ENCODE results near the gene LAMTOR1.
"Not testable (repeated sequence)": the region's sequence is repeated elsewhere in the genome, so short reads cannot be mapped to it uniquely, and the experiment has no call there.

The LAMTOR1 gene

DNA sequence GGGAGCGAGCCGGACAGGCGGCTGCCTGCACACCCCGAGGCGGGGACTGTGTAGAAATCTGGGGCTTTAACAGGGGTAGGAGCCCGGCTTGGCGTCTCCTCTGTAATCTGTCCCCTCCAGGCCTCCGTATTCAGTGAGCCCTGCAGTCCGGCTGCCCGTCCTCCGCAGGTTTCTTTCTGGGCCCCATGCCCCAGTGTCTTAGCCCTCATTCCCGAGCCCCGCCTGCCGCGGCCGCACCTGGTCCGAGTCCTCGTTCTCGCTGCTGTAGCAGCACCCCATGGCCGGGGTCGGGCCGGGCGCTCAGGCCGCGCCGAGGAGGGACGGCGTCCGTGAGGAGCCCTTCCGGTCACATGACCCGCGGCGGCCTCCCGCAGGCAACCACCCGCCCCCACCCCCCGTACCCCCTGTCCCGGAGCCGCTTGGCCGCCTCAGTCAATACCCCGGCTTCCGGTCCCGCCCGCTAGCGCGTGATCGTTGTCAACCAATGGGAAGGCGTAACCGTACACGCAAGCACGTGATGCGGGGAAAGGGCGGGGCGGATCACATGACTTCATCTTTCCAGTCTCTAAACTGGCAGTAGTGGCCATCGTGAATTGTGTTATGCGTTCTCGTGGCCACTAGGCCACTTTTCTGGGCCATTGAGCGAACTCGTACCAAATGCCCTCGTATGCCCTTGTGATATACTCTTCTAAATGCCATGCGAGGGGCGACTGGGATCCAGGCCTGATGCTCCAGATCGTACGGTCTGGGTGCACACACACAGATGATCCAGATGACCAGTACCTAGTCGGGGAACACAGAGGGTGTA is at the start of gene LAMTOR1:
TSS of gene LAMTOR1 (minus strand) at position 352 of the 808 bp plus-strand sequence. CDS start at position 279, 73 bp downstream.
- peak; percentile 99 for DNase-seq (ENCODE audit: low spot score)

DNA sequence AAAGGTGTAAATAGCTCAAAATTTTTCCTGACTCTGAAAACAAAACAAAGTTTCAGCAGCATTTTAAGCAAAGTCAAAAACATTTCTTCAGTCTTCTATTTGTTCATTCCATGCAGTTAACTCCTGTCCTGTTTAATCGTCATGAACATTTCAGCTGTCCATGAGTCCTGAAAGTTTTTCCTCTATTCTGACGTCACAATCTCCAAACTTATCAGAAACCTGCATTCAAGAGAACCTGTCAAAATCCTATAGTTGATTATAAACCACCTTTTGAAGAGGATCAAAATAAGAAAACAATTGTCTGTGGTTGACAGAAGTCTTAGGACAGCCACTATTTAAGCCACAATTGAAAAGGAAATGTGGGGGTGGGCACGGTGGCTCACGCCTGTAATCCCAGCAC is 47.8 kb upstream of the LAMTOR1 start:
- no peak for DNase-seq (ENCODE audit: low spot score)

DNA sequence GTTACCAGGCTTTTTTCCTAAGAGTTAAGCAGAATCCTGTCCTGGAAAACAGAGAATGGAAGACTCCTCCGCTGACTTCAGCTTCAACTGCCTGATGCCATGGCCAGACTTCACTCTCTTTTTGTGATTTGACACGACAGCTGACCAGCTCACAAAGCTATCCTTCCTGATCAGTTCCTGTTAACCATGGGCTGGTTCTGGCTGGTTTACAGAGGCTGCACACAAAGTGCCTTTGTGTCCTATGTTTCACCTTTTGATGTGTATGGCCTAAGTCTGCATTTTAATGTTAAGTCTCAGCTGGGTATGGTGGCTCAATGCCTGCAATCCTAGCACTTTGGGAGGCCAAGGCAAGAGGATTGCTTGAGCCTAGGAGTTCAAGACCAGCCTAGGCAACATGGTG is 43.5 kb upstream of the LAMTOR1 start:
- no peak for DNase-seq (ENCODE audit: low spot score)

DNA sequence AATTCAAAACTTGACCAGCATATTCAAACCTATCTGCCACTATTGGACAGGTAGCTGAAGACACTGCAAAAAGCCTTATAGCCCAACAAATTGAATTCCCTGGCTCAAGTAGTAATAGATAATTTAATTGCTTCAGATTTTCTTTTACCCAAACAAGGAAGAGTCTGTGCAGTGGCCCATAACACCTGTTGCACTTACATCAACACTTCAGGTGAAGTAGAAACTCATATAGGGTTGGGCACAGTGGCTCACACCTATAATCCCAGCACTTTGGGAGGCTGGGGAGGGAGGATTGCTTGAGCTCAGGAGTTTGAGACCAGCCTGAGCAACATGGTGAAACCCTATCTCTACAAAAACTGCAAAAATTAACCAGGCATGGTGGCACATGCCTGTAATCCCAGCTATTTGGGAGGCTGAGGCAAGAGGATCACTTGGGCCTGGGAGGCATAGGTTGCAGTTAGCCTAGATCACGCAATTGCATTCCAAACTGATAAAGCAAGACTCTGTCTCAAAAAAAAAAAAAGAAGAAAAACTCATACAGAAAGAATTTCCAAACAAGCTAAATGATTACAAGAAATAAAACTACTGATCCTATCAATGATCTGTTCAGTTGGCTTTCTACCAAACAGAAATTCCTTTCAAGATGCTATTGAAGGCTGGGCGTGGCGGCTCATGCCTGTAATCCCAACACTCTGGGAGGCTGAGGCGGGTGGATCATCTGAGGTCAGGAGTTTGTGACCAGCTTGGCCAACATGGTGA is 41.9 kb upstream of the LAMTOR1 start:
- DNase-seq (ENCODE audit: low spot score) = no peak

DNA sequence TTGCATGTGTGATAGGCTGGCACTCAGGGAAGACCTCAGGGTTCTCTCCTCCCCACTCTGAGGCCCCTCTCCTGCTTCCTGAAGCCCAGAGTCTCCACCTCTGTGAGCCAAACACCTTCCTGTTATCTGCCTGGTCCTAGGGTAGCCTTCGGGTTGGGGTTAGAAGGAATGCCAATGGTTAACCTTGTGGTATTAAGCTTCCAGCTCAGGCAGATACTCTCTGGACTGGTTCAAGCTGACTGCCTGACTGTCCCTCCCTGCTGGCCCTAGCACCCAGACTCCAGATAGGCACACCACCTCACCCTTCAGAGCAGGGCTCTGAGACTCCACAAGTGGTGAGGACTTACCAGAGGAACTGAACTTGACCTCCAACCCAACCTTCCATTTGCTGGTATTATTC is 39.4 kb upstream of the LAMTOR1 start:
- DNase-seq (ENCODE audit: low spot score) = not testable (repeated sequence)

DNA sequence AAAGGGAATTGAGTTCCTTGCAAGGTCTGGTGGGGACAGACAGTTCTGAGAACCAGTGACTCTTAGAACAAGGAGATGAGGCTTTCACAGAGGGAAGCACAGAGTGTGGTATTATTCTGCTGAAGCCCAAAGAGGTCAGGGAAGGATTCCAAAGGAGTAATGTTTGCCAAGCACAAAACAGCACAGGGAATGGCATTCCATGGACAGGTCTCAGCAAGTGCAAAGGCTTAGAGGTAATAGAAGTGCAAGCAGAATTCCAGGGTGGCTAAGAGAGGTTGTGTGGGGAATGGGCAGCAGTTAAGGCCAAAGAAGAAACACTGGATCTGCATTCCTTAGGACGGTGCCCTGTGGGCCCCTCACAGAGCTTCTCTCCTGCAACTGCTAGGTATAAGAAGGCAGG is 39.0 kb upstream of the LAMTOR1 start:
- DNase-seq (ENCODE audit: low spot score) = not testable (repeated sequence)

DNA sequence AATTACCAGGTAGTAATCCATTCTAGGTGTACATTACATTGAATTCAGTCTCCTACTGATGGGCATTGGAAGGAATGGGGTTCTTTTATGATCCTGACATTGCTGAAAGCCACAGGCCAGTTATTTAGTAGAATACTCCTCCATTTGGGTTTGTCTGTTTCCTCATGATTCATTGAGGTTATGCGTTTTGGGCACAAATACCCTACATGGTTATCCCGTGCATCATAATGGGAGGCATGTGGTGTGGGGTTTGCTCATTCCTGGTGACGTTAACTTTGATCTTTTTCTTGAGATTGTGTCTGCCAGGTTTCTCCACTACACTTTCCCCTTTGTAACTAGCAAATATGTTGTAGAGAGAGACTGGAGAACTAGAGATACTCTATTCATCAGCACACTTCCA is 38.0 kb upstream of the LAMTOR1 start:
- no peak for DNase-seq (ENCODE audit: low spot score)

DNA sequence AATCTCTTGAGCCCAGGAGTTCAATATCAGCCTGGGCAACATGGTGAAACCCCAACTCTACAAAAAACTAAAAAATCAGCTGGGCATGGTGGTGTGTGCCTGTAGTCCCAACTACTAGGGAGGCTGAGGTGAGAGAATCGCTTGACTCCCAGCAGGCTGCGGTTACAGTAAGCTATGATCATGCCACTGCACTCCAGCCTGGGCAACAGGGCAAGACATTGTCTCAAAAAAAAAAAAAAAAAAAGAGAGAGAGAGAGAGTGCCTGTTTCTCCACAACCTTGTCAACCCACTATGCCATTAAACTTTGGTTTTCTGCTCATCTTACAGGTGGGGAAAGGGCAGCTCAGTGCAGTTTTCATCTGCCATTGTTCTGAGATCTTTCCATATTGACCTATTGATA is 37.6 kb upstream of the LAMTOR1 start:
- no peak for DNase-seq (ENCODE audit: low spot score)

DNA sequence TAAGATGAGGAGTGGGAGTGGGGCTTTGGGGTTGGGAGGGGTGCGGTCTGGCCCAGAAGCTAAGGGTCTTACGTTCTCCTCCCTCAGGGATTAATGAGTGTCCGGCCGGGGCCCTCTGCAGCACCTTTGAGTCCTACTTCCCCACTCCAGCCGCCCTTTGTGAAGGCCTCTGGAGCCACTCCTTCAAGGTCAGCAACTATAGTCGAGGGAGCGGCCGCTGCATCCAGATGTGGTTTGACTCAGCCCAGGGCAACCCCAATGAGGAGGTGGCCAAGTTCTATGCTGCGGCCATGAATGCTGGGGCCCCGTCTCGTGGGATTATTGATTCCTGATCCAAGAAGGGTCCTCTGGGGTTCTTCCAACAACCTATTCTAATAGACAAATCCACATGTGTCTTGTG is 36.4 kb upstream of the LAMTOR1 start:
- DNase-seq (ENCODE audit: low spot score) = no peak

DNA sequence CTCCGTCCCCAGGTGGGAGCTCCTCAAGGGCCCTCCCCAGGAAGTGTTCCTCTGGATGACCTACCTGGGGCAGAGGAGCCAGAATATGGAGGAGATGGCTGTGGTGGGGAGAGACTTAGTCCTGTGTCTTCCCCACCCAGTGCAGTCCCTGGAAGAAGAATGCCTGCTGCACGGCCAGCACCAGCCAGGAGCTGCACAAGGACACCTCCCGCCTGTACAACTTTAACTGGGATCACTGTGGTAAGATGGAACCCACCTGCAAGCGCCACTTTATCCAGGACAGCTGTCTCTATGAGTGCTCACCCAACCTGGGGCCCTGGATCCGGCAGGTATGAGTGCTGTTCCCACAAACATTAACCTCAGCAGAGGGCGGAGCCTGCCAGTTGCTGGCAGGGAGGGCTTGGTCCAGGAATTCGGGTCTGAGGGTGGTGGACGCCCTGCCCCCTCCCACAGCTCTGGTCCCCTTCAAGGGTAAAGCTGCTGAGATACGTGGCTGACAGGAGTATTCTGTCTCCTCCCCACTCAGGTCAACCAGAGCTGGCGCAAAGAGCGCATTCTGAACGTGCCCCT is 35.8 kb upstream of the LAMTOR1 start:
- DNase-seq (ENCODE audit: low spot score) = no peak

DNA sequence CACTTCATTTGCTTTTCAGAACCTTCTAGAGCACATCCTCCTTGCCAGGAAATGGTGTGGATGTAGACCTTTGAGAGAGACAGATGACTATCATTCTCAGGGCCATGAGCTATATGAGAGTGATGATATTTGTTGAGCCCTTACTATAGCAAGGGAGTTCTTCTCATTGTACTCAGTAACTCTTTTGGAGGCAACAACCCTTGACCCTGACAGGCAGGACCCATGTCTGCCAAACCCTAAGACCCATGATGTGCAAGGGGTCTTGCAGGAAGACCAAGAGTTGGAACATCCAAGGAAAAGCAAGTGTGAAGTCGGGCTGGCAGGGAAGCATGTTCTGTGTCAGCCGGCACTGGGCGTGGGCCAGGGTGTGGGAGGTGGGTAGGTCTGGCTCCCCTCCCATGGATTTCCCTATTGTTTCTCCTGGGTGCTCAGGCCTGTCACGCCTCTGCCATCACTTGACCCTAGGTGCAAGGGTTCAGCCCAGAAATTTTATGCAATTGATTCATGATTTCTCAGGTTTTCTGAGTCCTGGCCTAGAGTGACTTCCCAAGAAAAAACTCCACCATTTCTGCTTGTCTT is 33.7 kb upstream of the LAMTOR1 start:
- DNase-seq (ENCODE audit: low spot score) = no peak

DNA sequence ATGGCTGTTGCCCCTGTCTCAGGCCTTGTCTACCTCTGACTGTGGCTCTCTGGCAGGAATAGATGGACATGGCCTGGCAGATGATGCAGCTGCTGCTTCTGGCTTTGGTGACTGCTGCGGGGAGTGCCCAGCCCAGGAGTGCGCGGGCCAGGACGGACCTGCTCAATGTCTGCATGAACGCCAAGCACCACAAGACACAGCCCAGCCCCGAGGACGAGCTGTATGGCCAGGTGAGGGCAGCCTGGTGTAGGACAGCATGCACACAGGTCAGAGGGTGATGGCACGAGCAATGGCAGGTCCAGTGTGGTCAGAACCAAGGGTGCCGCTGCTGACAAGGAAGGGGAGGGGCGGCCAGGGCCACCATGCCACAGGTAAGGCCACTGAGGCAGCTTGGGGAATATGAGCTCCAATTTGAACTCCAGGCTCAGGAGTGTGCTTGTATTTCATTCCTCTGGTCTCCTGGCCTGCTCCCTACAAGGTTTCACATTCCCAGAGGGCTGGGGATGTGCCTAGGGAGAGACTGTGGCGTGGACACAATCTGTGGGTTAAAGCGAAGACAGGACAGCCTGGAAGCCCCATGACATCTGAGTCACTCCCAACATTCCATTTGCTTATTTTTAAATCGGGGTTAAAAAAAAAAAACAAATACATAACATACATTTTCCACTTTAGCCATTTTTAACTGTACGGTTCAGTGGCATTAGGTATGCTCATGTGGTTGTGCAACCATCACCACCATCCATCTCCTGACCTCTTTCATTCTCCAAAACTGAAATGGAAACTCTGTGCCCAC is 33.0 kb upstream of the LAMTOR1 start:
- DNase-seq (ENCODE audit: low spot score) = no peak

DNA sequence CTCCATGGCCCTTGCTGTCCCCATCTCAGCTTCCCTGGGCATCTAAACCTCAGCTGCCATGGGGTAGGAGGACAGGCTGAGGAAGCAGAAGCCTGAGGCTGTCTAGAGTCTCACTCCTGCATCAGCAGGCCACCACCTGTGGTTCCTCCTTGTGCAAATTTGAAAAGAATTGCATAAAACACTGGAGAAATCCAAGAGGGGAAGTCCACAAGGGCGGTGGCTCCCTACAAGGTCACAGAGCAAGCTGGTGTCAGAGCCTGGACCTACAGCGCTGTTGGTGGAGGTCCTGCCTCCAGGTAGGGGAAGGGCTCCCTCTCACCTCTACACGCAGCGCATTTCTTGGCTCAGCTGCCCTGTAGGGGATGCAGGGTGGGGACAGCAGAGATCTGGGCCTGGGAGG is 32.4 kb upstream of the LAMTOR1 start, which contains the start of gene FOLR3:
TSS of gene FOLR3 (plus strand) at position 253 of the 400 bp plus-strand sequence. CDS start 228 bp downstream, outside the sequence.
- not testable (repeated sequence) for DNase-seq (ENCODE audit: low spot score)

DNA sequence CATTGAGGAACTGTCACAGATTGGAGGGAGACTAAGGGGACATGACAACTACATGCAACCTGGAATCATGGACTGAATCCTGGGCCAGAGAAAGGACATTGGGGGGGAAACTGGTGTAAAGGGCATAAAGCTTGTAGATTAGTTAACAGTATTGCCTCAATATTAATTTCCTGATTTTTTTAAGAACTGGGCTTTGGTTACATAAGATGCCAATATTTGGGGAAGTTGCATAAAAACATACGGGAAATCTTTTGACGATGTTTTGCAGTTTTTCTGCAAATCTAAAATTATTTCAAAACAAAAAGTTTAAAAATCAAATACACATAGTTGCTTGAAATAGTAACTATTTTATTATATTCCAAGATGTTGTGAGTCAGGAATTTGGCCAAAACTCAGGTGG is 29.5 kb upstream of the LAMTOR1 start:
- DNase-seq (ENCODE audit: low spot score) = no peak

DNA sequence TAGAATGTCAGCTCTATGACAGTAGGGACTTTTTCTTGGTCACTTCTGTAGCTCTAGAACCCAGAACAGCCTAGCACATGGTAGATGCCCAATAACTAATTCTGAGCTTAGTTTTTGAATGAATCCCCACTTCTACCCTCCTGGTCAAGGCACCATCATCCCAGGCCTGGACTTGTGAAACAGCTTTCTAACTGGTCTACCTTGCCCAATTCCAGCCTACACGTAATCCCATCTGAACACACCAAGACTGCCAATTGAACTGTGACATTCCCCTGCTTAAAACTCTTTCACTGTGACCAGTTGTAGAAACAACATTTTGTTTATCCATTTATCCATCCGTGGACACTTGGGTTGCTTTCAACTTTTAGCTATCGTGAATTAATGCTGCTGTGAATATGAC is 26.3 kb upstream of the LAMTOR1 start:
- DNase-seq (ENCODE audit: low spot score) = no peak

DNA sequence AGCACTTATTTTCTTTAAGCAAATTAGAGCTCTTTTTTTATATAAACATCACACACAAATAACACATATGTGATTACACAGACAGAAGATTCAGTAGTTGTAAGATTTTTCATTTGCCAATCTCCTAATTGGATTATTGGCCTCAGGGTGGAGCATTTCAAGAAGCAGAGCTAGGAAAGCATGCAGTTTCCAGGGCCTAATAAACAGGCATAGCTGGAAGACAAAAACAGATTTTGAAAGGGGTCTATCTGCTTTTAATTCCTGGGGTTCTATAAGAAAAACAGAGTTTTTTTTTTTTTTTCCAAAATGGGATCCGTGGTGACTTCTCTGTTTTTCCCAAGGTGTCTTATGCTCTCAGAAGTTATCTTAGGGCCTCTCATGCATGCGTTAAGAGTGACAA is 24.8 kb upstream of the LAMTOR1 start:
- no peak for DNase-seq (ENCODE audit: low spot score)

DNA sequence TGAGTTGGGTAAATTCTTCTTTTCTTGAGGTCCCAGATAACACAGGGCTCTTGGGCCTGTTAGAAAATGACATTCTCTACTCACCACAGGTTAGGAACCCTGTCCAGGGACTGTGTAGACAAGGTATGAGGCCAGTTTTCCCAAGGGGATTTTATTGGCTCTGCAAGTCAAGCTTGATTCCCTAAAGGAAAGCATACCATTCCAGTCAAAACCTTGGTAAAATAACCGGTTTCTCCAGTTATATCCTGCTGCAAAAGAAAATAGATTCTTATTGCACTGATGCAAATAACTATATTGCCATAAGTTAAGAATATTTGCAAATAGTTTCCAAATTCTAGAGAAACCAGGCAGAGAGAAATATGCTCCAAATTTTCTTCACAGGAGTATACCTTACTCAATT is 22.9 kb upstream of the LAMTOR1 start:
- DNase-seq (ENCODE audit: low spot score) = no peak

DNA sequence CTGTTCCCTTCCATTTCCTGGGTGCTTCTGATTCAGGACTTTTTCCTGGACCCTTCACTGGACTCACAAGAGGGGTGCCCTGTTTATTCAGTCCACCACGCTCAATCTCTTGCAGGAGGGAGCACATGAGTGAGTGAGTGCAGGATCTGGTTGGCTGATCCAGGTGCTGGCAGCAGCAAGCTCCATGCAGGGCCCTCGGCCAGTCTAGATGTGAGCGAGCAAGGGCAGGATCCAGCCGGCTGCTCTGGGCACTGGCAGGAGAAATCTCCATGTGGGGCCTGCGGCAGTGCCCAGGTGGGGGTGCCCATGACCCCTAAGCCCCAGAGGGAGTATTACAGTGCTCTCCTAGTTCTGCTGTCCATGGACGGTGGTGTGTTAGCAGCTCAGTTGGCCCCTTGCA is 20.9 kb upstream of the LAMTOR1 start:
- DNase-seq (ENCODE audit: low spot score) = no peak

DNA sequence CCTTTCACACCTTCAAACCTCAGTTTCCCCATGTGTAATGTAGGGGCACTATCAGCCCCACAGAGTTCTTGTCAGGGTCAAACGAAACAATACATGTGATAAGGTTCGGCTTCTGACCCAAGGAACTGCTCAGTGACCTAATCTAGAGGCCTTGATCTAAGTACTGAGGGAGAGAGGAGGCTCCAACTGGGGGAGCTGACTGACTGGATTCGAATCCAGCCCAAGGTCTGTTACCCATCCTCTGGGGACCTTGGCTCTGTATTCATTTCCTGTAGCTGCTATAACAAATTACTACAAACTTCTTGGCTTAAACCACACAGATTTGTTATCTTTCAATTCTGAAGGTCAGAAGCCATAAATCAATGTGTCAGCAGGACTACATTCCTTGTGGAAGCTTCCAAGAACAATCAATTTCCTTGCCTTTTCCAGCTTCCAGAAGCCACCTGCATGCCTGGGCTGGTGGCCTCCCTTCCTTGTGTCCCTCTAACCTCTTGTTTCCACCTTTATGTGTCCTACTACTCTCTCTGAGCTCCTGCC is 20.1 kb upstream of the LAMTOR1 start:
- no peak for DNase-seq (ENCODE audit: low spot score)

DNA sequence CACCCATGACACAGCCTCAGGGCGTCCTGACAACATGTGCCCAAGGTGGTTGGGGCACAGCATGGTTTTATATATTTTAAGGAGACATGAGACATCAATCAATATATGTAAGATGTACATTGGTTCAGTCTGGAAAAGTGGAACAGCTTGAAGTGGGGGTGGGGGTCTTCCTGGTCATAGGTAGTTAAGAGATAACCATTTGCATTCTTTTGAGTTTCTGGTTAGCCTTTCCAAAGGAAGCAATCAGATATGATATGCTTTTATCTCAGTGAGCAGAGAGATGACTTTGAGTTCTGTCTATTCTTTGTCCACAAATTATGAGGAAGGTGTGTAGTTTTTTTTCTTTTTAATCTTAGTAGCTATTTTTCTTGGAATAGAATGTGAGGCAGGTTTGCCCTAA is 19.5 kb upstream of the LAMTOR1 start:
- DNase-seq (ENCODE audit: low spot score) = no peak

DNA sequence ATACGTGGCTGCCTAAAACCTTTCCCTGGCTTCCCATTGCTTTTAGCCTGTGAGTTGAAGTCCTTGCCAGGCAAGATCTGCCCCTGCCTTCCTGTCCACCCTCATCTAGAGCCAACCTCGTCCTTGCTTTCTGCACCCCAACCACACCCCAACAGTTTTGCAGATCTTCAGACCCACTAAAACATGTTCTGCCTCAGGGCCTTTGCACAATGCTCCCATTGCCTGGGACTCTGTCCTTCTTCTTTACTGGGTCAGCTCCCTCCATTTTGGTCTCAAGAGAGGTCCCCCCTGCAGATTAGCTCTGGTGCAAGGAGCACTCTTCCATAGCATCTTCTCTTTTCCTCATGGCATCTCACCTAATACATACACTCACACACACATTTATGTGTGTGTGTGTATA is 17.8 kb upstream of the LAMTOR1 start:
- DNase-seq (ENCODE audit: low spot score) = no peak

DNA sequence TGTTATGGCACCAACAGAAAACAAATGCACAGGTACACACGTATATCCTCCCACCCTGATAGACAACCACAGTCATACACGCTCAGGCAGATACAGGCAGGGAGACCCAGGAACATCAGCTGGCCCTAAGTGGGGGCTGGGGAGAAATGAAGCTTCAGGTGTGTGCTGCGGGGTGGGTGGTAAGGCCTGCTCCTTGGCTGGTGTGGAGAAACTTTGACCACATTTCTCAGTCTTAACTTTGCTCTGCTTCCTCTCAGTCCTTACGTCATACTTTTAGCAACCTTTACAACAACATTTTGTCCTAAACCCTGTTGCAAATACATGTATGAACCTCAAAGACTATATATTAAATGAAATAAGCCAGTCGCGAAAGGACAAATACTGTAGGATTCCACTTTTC is 16.1 kb upstream of the LAMTOR1 start:
- no peak for DNase-seq (ENCODE audit: low spot score)

Measured in kidney capillary endothelial cell (primary cell).